Activated T-cell treated with anti-CD3 and anti-CD28 coated beads for 24 hours (primary cell): Measurements from ENCODE around the gene ZSCAN2.
A peak's percentile ranks its signal among the peaks of the same experiment; 100 is the strongest.
"Not testable (repeated sequence)": the region's sequence is repeated elsewhere in the genome, so short reads cannot be mapped to it uniquely, and the experiment has no call there.

ENCODE experiments used
- DNase-seq: peaks from one replicate; pipeline ENCODE4 v3.0.0-alpha.2; 2020; ENCODE audit warnings: low read depth

Gene ZSCAN2

DNA sequence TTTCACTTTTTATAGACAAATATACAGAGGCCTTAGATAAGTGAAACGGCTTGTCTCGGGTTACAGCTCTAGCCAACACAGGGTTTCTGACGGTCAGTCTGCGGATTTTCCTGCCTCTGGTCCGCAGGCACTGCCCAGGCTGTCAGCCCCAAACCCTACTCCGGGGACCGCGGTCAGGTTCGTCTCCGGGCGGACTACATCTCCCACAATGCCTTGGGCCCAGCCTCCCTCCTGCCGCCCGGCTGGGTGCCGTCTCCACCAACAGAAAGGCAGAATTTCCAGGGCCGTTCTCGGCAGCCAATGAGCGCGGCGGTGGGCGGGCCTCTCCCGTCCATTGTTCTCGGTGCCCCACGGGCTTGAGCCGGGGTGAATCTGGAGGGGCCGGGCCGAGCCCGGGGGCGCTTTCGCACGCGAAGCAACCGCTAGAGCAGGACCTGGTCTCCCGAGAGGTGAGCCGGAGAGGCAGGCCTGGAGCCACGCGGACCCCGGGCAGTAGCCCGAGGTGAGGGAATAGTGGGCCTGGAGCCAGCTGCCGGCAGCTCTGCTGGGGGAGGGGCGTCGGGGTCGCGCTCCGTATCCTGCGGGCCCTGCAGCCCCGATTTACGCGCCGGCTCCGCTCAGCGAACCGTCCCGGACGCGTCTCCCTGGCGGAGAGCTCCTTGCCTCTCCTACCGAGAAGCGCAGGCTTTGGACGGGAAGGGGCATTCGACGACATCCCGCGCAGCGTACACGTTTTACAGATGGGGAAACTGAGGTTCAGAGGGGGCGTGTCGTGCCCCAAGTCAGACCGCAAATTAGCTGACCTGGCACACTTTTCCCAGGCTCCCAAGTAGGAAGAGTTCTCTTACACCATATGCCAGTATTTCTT is at the start of gene ZSCAN2:
Gene ZSCAN2 (plus strand): TSS at position 323 of the 868 bp plus-strand sequence. CDS start 2,919 bp downstream, outside the sequence.
- DNase-seq, result peak; percentile 93

DNA sequence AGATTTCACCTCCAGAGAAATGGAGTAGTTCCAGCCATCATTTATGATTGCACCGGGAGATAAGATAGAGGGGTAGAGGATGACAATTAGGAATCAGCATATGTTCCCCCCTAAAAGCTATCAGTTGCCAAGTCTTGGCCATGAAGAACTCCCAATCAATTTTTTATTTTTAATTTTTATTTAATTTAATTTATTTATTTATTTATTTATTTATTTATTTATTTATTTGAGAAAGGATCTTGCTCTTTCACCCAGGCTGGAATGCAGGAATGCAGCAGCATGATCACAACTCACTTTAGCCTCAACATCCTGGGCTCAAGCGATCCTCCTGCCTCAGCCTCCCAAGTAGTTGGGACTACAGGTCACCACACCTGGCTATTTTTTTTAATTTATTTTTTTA is 49.2 kb upstream of the ZSCAN2 start:
- DNase-seq, result not testable (repeated sequence)

- DNase-seq, result no peak
These were observed 47.9 kb upstream of the ZSCAN2 start for GRCh38 chr15:84552896-84553295.

DNA sequence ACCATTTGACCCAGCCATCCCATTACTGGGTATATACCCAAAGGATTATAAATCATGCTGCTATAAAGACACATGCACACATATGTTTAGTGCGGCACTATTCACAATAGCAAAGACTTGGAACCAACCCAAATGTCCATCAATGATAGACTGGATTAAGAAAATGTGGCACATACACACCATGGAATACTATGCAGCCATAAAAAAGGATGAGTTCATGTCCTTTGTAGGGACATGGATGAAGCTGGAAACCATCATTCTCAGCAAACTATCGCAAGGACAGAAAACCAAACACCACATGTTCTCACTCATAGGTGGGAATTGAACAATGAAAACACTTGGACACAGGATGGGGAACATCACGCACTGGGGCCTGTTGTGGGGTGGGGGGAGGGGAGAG is 44.1 kb upstream of the ZSCAN2 start:
- DNase-seq, result not testable (repeated sequence)

DNA sequence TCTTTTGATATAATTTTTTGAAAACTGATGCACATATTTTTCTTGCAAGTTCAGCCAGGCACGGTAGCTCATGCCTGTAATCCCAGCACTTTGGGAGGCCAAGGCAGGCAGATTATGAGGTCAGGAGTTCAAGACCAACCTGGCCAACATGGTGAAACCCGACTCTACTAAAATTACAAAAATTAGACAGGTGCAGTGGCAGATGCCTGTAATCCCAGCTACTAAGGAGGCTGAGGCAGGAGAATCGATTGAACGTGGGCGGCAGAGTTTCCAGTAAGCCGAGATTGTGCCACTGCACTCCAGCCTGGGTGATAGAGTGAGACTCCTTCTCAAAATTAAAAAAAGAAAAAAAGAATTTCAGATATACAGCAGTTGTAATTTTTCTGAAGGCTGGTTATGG is 32.8 kb upstream of the ZSCAN2 start:
- DNase-seq, result not testable (repeated sequence)

DNA sequence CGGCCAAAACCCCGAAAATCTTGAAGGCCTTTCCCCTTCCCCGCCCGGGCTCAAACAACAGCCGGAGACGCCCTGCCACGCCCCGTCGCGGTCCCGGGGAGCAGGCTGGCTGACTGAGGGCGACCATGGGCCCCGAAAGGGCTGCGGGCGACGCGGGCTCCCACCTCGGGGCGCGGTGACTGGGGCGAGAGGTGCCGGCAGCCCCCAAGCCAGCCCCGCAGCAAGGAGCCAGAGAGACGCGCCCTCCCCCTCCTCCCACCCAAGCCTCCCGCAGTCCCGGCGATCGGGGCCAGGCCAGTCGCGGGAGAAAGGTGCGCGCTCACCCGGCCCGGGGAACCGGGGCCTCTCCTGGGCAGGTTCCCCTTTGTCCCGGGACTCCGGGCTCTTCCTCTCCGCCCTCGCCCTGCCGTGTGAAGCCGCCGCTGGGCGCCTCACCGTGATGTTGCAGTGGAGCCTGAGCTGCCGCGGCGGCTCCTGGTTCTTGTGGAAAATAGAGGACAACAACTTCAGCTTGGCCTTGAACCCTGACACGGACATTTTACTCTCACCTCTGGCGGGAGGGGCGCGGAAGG is 30.6 kb upstream of the ZSCAN2 start:
- DNase-seq, result peak; percentile 4

DNA sequence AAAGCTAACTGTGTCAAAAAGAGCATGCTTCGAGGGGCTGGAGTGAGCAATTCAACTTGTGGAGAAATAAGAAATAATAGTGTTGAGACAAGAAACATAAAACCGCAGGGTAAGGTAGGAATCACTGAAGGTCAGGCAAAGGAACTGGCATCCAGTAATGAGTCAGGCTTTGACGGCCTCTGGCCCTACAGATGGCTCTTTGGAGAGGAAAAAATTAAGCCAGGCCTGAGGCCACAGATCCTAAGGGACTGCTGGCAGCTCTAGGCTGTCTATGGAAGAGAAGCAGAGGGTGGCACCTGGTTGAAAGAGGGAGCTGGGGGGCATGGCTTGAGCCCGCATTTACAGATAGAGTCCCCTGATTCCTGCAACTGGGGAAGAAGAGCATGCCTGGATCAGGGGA is 28.6 kb upstream of the ZSCAN2 start:
- DNase-seq, result no peak

- no peak for DNase-seq
These were observed 25.3 kb upstream of the ZSCAN2 start for GRCh38 chr15:84575493-84575892.

- DNase-seq, result not testable (repeated sequence)
These were observed 22.9 kb upstream of the ZSCAN2 start for GRCh38 chr15:84577891-84578290.

- not testable (repeated sequence) for DNase-seq
These were observed 21.5 kb upstream of the ZSCAN2 start for GRCh38 chr15:84579261-84579721.

DNA sequence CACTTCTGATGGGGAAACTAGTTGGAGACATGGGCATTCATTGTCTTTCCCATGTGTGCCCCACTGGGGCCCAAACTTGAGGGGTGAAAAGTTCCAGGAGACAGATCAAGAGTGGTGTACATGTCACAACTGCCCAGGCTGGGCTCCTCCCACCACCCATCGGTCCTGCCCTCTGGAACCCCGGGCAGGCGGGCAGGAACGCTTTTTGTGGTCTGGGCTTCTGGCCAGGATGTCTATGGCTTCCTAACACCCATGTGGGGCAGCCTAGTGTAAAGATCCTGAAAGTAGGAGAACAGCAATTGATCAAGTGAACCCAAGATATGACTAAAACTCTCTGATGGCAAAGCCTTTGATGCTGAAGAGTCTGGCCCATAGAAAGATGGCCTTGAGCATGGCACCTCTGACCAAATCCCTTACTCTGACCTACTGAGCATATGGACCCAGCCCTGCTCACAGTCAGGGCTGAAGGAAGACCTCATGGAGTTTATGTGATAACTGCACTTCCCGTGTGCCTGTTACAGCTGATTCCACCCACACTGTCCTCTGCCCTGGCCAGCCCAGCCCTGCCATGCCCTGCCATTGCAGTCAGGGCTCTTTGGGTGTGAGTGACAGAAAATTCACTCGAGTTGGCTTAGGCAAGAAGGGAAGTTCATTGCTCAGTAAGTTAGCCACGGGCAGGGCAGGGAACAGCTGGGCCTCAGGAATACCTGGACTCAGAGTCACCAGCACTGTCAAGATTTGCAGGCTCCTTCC is 19.0 kb upstream of the ZSCAN2 start:
- DNase-seq, result not testable (repeated sequence)

DNA sequence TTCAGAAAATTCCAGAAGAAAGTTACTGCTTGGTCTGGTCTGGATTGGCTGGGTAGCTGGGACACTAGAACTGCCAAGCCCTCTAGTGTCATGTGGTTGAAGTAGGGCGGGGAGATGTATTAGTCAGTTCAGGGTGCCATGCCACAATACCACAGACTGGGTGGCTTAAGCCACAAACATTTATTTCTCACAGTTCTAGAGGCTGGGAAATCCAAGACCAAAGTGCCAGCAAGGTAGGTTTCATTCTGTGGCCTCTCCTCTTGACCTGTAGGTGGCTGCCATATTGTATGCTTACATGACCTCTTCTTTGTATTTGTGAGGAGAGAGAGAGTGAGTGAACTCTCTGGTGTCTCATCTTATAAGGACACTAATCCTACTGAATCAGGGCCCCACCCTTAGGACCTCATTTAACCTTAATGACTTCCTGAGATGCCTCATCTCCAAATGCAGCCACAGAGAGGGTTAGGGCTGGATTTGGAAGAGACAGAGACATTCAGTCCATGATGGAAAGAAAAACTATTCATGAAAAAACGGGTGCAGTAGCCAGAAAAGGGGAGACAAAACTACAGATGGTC is 18.1 kb upstream of the ZSCAN2 start:
- no peak for DNase-seq

DNA sequence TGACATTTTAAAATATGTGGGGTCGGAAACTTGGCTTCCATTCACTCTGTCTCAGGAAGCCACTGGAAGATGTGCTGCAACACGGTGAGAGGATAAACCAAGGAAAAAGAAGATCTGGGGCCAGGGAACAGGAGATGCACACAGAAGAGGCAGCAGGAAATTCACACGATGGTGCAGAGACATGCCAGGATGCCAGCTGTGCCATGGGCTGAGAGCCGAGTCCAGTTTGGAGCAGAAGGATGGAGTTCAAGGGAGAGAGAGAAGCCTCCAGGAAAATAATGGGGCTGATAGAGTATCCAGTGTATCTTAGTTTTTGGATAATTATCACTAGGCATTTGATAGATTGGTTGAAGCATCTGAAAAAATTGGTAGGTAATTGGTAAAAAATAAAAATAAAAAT is 16.9 kb upstream of the ZSCAN2 start:
- DNase-seq, result not testable (repeated sequence)

DNA sequence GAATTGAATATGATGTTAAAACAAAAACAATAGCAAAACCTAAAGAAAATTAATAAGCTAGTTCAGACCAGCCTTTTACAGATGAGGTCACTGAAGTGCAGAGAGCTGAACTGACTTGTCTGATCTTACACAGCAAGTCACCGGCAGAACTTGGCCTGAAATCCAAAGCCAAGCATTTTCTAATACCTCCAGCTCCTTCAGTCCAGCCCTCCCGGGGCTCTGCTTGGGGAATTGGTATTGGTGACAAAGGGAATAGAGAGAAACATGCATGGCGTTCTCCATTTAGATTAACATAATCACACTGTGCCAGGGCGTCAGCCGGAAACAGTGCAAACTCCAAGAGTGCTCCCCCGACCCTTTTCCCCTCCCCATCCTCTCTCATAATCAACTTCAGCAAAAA is 14.1 kb upstream of the ZSCAN2 start:
- no peak for DNase-seq

DNA sequence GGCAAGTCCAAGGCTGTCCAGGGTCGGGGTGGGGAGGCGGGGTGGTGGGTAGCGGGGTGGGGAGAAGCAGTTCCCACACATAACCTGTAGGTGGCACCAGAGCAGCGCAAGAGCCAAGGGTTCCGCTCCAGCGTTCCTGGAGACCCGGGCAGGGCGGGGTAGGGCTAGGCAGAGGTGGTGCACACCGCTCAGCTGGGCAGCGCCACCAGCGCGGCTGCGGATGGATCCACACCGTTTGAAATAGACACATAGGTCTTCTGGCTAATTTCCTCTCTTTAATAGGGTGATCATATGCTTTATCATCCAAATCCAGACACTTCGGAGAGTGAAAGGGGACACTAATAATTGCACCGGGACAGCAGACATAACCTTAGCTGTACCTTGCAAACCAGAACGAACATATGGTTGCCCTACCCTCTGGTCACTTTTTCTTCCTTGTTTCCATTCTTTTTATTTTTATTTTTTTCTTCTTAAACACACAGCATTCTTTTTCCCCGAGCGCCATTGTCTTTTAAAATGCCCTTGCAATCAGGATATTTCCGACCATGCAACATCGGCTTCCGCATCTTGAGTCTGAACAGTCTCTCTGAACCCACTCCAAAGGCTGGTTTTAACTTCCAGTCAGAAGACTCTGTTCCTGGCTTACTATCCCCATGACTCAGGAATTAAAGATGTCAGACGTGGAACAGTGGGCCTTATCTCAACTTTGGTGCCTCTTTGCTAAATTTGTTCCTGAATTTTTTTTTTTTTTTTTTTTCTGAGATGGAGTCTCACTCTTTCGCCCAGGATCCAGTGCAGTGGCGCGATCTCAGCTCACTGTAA is 12.5 kb upstream of the ZSCAN2 start:
- DNase-seq, result peak; percentile 78

DNA sequence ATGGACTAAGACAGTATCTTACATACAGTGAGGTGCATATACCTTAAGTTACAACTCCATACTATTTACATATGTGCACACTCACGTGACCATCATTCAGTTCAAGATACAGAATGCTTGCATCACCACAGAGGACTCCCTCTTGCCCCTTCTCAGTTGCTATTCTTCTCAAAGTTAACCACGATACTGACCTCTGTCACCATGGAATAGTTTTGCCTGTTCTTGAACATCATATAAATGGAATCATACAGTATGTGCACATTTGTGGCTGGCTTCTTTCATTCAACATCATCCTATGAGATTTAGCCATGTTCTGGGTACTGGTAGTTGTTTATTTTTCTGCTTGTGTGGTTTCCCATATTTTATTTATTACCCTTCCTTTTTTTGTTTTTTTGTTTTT is 10.4 kb upstream of the ZSCAN2 start:
- no peak for DNase-seq

DNA sequence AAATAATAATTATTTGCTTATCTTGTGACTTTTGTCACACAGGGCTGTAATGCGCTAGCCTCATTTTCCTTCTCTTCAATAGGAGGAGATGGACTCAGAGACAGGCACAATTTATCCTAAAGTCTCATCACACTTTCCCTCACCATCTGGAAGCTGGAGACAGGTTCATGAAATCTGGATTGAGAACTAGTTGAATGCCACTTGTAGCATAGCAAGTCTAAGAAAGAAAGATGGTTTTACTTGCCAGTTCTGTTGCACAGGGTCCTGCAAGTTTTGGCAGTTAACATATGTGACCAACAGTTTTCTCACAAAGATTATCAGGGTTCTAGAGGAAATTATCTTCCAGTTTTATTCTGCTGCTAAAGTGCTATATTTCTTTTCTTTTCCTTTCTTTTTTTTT is 9.0 kb upstream of the ZSCAN2 start:
- DNase-seq, result no peak

GRCh38 chr15:84594617-84595290 is 6.1 kb upstream of the ZSCAN2 start:
- DNase-seq, result no peak

GRCh38 chr15:84595660-84596059 is 5.1 kb upstream of the ZSCAN2 start:
- DNase-seq, result no peak

GRCh38 chr15:84597296-84597695 is 3.5 kb upstream of the ZSCAN2 start:
- no peak for DNase-seq

- DNase-seq, result no peak
These were observed 2.6 kb upstream of the ZSCAN2 start for GRCh38 chr15:84598250-84598649.
